Fibroblast of lung (primary cell): ENCODE data around the gene GRAP2.

Source experiments
- CTCF ChIP-seq, 2 donors: IDR thresholded peaks in 1 of 2; conservative IDR thresholded peaks in 1 of 2; 1 replicate in 1 of 2; 2 replicates in 1 of 2; pipeline ENCODE4 v1.5.1; 2011 to 2012; ENCODE audit warnings: low read length in 2 of 2, control low read depth in 1 of 2, inconsistent platforms in 1 of 2, low read depth in 1 of 2, mild to moderate bottlenecking in 1 of 2
- EZH2 ChIP-seq: IDR thresholded peaks from 2 replicates; pipeline ENCODE4 v1.5.1; 2012; ENCODE audit warnings: low read length, control low read depth, mild to moderate bottlenecking; ENCODE audit errors: missing control alignments

- no peak for TF ChIP-seq CTCF (conservative IDR thresholded peaks at IDR 0.05 in 1 of 2, IDR thresholded peaks at IDR 0.05 in 1 of 2; ENCODE audit: low read depth in 1 of 2, low read length in 2 of 2)
- no peak for TF ChIP-seq EZH2
Measured at GRCh38 chr22:39871008-39871798, 29.7 kb upstream of the GRAP2 start.
